ENCODE results near the gene STAB2.

Gene STAB2

GRCh38 chr12:103657331-103657730 is 70.3 kb downstream of the STAB2 start:
- Histone ChIP-seq H4K20me1 (ENCODE audit: insufficient read depth, low read length) (no peaks in the 10 kb centered on the region), H3K27ac (ENCODE audit: low read depth, low read length, poor library complexity, severe bottlenecking) (no peak overlapping the region), H3K4me1 (ENCODE audit: insufficient read depth, low read length, severe bottlenecking) (no peaks in the 10 kb centered on the region), H3K9me2 (ENCODE audit: low read depth, low read length) (no peaks in the 10 kb centered on the region), H3K9me3 (ENCODE audit: low read length) (no peaks in the 10 kb centered on the region), H3K79me2 (ENCODE audit: insufficient read depth, low read length) (no peaks in the 10 kb centered on the region), H3K4me2 (ENCODE audit: low read length) (no peak overlapping the region), H2AFZ (ENCODE audit: low read length) (no peak overlapping the region), H3K27me3 (ENCODE audit: insufficient read depth, low read length) (no peaks in the 10 kb centered on the region), H3K9ac (ENCODE audit: low read length) (no peak overlapping the region), H3K4me3 (ENCODE audit: low read depth, low read length, poor library complexity, severe bottlenecking) (no peak overlapping the region), H3K36me3 (ENCODE audit: insufficient read depth, low read length) (no peaks in the 10 kb centered on the region), H3F3A (ENCODE audit: insufficient read depth, low read length) (no peaks in the 10 kb centered on the region)
- no peak for TF ChIP-seq CTCF (IDR thresholded peaks at IDR 0.05; ENCODE audit: low read length)
- TF ChIP-seq EZH2 (IDR thresholded peaks at IDR 0.05; ENCODE audit: borderline replicate concordance, low read length): no peak

GRCh38 chr12:103664626-103665025 is 77.6 kb downstream of the STAB2 start:
- Histone ChIP-seq H3K36me3 (ENCODE audit: insufficient read depth, low read length) (no peaks in the 10 kb centered on the region), H3K9me2 (ENCODE audit: low read depth, low read length) (no peaks in the 10 kb centered on the region), H3K9me3 (ENCODE audit: low read length) (no peaks in the 10 kb centered on the region), H3K79me2 (ENCODE audit: insufficient read depth, low read length) (no peaks in the 10 kb centered on the region), H2AFZ (ENCODE audit: low read length) (no peak overlapping the region), H3K4me1 (ENCODE audit: insufficient read depth, low read length, severe bottlenecking) (no peaks in the 10 kb centered on the region), H3K27me3 (ENCODE audit: insufficient read depth, low read length) (no peaks in the 10 kb centered on the region), H3K9ac (ENCODE audit: low read length) (no peak overlapping the region), H3K27ac (ENCODE audit: low read depth, low read length, poor library complexity, severe bottlenecking) (no peak overlapping the region), H3F3A (ENCODE audit: insufficient read depth, low read length) (no peaks in the 10 kb centered on the region), H3K4me3 (ENCODE audit: low read depth, low read length, poor library complexity, severe bottlenecking) (no peak overlapping the region), H3K4me2 (ENCODE audit: low read length) (no peak overlapping the region), H4K20me1 (ENCODE audit: insufficient read depth, low read length) (no peaks in the 10 kb centered on the region)
- no peak for TF ChIP-seq CTCF (IDR thresholded peaks at IDR 0.05; ENCODE audit: low read length)
- no peak for TF ChIP-seq EZH2 (IDR thresholded peaks at IDR 0.05; ENCODE audit: borderline replicate concordance, low read length)

- Histone ChIP-seq H3K4me1 (ENCODE audit: insufficient read depth, low read length, severe bottlenecking) (no peaks in the 10 kb centered on the region), H4K20me1 (ENCODE audit: insufficient read depth, low read length) (no peaks in the 10 kb centered on the region), H3K79me2 (ENCODE audit: insufficient read depth, low read length) (no peaks in the 10 kb centered on the region), H3F3A (ENCODE audit: insufficient read depth, low read length) (no peaks in the 10 kb centered on the region), H3K27me3 (ENCODE audit: insufficient read depth, low read length) (no peaks in the 10 kb centered on the region), H3K9me2 (ENCODE audit: low read depth, low read length) (no peaks in the 10 kb centered on the region), H3K36me3 (ENCODE audit: insufficient read depth, low read length) (no peaks in the 10 kb centered on the region), H3K4me3 (ENCODE audit: low read depth, low read length, poor library complexity, severe bottlenecking) (no peak overlapping the region), H3K9ac (ENCODE audit: low read length) (no peak overlapping the region), H3K4me2 (ENCODE audit: low read length) (no peak overlapping the region), H3K9me3 (ENCODE audit: low read length) (no peaks in the 10 kb centered on the region), H2AFZ (ENCODE audit: low read length) (no peak overlapping the region), H3K27ac (ENCODE audit: low read depth, low read length, poor library complexity, severe bottlenecking) (no peak overlapping the region)
- TF ChIP-seq EZH2 (IDR thresholded peaks at IDR 0.05; ENCODE audit: borderline replicate concordance, low read length) (no peak), CTCF (IDR thresholded peaks at IDR 0.05; ENCODE audit: low read length) (no peak)
Measured at GRCh38 chr12:103665971-103666370, 78.9 kb downstream of the STAB2 start.
